HG03139 (cell line): ENCODE measurements around the gene TTC31.
"Not testable (repeated sequence)": the region's sequence is repeated elsewhere in the genome, so short reads cannot be mapped to it uniquely, and the experiment has no call there.

Experiments used
- ATAC-seq: cut with Tn5 transposase; IDR thresholded peaks from one replicate; pipeline ENCODE4 v1.9.1; 2021; ENCODE audit not compliant: unreplicated experiment

The TTC31 gene

GRCh38 chr2:74457129-74457548 lies 25.7 kb upstream of the TTC31 start:
- ATAC-seq: no peak

DNA sequence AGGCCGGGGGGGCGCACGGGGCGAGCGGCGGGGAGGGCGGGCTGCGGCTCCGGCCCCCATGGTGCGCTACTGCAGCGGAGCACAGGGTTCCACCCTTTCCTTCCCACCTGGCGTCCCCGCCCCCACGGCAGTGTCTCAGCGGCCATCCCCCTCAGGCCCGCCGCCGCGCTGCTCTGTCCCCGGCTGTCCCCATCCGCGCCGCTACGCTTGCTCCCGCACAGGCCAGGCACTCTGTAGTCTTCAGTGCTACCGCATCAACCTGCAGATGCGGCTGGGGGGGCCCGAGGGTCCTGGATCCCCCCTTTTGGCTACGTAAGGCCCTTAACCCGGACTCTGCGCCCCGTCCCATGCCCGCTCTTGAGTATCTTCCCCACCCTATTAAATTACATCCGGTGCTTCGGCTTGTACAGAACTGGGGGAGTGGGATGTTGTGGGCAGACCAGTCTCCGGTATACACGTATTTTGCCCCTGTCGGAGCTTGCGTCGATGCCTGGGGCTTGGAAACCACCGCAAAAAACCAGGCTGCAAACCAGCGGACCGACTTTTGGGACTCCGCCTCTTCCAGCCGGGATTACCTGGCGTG lies 25.2 kb upstream of the TTC31 start:
- peak; percentile 25 for ATAC-seq

GRCh38 chr2:74458132-74458937 lies 24.5 kb upstream of the TTC31 start, which contains the start of gene WBP1:
TSS of gene WBP1 (plus strand) at chr2:74458438. CDS start at chr2:74458603, 165 bp downstream.
- peak; percentile 81 for ATAC-seq

- ATAC-seq: no peak
These were observed 23.9 kb upstream of the TTC31 start for GRCh38 chr2:74458938-74459363.

GRCh38 chr2:74459503-74460118 lies 23.3 kb upstream of the TTC31 start:
- not testable (repeated sequence) for ATAC-seq

DNA sequence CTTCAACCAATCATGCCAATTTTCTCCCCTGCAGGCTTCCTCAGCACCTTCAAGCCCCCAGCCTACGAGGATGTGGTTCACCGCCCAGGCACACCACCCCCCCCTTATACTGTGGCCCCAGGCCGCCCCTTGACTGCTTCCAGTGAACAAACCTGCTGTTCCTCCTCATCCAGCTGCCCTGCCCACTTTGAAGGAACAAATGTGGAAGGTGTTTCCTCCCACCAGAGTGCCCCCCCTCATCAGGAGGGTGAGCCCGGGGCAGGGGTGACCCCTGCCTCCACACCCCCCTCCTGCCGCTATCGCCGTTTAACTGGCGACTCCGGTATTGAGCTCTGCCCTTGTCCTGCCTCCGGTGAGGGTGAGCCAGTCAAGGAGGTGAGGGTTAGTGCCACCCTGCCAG lies 22.7 kb upstream of the TTC31 start:
- ATAC-seq: not testable (repeated sequence)

- ATAC-seq: no peak
These were observed 21.5 kb upstream of the TTC31 start for GRCh38 chr2:74461187-74462053.

DNA sequence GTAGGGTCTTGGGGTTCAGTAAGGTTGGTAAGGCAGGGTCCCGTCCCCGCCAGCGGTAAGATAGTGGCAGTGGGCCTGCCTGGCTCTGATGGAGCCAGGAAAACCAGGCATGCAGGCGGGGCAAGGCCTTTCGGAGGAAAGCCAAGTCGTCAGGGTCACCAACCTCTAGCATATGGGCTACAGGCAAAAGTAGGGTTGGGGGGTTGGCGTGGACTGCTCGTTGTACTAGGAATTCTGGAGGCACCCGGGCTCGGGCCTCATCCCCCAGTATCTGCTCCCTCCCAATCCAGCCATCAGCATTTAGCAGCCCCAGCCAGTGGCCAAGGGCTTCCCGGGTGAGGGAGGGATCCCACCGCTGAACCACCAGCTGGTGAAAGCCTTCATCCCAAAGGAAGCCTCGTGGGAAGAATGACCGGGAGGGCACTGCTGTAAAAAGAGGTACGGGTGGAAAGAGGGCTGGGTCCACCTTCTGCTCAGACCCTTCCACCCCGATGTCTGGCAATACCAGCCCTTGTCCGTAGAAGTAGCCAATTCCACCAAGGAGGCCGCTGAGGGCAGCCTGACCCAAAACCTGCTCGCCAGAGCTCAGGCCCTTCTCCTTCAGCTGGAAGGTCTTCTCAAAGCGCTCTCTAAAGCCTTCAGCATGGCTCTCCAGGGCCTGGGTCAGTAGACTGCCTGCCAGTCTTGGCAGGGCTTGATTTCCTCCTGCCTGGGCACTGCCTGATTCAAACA lies 20.7 kb upstream of the TTC31 start:
- no peak for ATAC-seq

- ATAC-seq: no peak
These were observed 20.1 kb upstream of the TTC31 start for GRCh38 chr2:74462786-74463105.

DNA sequence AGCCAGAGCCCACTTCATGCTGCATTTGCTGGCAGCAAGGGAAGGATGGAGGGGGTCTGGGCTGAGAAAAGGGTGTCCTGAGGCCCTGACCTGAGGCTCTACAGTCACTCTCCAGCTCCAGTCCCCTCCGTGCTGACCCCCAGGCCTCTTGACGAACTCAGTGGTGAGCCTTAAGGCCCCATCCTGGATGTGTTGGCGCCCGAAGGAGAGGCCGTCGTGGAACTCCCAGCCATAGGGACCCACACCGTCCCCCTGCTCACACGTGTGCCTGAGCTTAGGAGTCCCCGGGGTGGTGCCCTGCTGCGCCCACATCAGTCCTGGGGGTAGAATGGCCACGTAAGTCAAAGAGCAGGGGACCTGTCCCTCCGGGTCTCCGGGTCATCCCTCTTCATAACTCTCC lies 18.5 kb upstream of the TTC31 start:
- no peak for ATAC-seq

DNA sequence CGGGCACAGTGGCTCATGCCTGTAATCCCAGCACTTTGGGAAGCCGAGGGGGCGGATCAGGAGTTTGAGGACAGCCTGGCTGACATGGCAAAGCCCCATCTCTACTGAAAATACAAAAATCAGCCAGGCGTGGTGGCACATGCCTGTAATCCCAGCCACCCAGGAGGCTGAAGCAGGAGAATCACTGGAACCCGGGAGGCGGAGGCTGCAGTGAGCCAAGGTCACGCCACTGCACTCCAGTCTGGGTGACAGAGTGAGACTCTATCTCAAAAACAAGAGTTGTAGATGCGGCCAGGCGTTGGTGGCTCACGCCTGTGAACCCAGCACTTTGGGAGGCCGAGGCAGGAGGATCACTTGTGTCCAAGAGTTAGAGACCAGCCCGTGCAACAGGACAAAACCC lies 12.1 kb upstream of the TTC31 start:
- not testable (repeated sequence) for ATAC-seq

GRCh38 chr2:74471332-74472065 lies 11.4 kb upstream of the TTC31 start:
- ATAC-seq: no peak

- peak; percentile 86 for ATAC-seq
These were observed 10.6 kb upstream of the TTC31 start, which contains the start of gene MRPL53 for GRCh38 chr2:74472086-74472944. TSS of gene MRPL53 (minus strand) at chr2:74472680. CDS start at chr2:74472660, 20 bp downstream.

- ATAC-seq: no peak
These were observed 10.0 kb upstream of the TTC31 start for GRCh38 chr2:74472945-74473258.

GRCh38 chr2:74474481-74474880 lies 8.4 kb upstream of the TTC31 start:
- no peak for ATAC-seq

- no peak for ATAC-seq
These were observed 8.0 kb upstream of the TTC31 start for GRCh38 chr2:74474899-74475298.

GRCh38 chr2:74481431-74481830 lies 1.4 kb upstream of the TTC31 start:
- no peak for ATAC-seq

- ATAC-seq: peak; percentile 34
These were observed 700 bp upstream of the TTC31 start for GRCh38 chr2:74481961-74482800.
